ENCODE measurements around the gene NPR1.
"Not testable (repeated sequence)": the region's sequence is repeated elsewhere in the genome, so short reads cannot be mapped to it uniquely, and the experiment has no call there.

The NPR1 gene

DNA sequence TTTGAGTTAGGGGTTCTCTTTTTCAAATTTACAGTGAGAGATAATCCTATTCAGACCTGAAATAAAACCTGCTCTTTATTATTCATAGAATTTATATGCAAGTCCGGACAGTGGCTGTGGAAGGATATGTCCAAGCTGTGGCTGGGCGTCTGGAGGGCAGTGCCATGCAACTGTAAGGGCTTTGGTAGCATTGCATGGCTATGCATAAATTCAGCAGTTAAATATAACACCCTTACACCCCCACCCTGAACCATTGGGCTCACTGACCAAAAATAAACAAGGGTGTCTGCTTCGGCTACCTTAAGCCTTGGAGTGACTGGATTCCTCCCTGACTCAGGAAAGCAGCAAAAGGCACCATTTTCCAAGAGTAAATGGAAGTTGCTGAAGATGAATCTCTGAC, 39.2 kb upstream of the NPR1 start:
- H3K9me3 ChIP-seq (ENCODE audit: control insufficient read depth, insufficient read depth, low read depth, low read length), result no peaks in the 10 kb centered on the region
- H3K36me3 ChIP-seq (ENCODE audit: control insufficient read depth, insufficient read depth, low read length), result peaks cover 89% of the 10 kb centered on the region
- no peaks in the 10 kb centered on the region for H3K4me1 ChIP-seq (ENCODE audit: control insufficient read depth, insufficient read depth, low read length)
- no peak overlapping the region for H3K27ac ChIP-seq (ENCODE audit: low read depth, low read length)
- H3K4me3 ChIP-seq (ENCODE audit: low read depth, low read length), result no peak overlapping the region
- no peaks in the 10 kb centered on the region for H3K27me3 ChIP-seq (ENCODE audit: control insufficient read depth, insufficient read depth, low read length)
- H3K9ac ChIP-seq (ENCODE audit: low read length), result no peak overlapping the region

DNA sequence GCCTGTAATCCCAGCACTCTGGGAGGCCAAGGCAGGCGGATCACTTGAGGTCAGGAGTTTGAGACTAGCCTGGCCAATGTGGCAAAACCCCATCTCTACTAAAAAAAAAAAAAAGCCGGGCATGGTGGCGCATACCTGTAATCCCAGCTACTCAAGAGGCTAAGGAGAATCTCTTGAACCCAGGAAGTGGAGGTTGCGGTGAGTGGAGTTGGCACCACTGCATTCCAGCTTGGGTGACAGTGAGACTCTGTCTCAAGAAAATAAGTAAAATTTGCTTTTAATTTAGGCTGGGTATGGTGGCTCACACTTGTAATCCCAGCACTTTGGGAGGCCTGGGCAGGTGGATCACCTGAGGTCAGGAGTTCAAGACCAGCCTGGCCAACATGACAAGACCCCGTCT, 38.3 kb upstream of the NPR1 start:
- H3K27me3 ChIP-seq (ENCODE audit: control insufficient read depth, insufficient read depth, low read length); H3K9ac ChIP-seq (ENCODE audit: low read length); H3K4me3 ChIP-seq (ENCODE audit: low read depth, low read length); H3K9me3 ChIP-seq (ENCODE audit: control insufficient read depth, insufficient read depth, low read depth, low read length); H3K27ac ChIP-seq (ENCODE audit: low read depth, low read length); H3K4me1 ChIP-seq (ENCODE audit: control insufficient read depth, insufficient read depth, low read length): not testable (repeated sequence)
- peaks cover 98% of the 10 kb centered on the region for H3K36me3 ChIP-seq (ENCODE audit: control insufficient read depth, insufficient read depth, low read length)

DNA sequence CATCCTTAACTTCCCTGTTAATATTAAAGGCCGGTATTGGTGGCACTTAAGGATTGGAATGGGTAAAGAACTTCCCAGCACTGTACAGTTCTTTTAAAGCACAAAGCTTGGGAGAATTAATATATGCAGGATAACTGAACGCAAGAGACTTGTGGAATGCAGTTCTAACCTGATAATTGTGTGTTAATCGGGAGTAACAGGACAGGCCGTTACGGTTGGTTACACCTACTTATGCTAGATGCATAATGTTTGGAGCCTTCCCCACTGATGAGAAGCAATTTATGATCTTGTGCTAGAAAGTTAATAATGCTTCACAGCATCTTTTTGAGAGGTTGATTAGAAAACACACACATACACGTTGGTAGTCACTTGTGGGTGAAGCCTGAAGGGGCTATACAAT, 37.6 kb upstream of the NPR1 start:
- H3K9me3 ChIP-seq (ENCODE audit: control insufficient read depth, insufficient read depth, low read depth, low read length), result no peaks in the 10 kb centered on the region
- no peaks in the 10 kb centered on the region for H3K27me3 ChIP-seq (ENCODE audit: control insufficient read depth, insufficient read depth, low read length)
- H3K27ac ChIP-seq (ENCODE audit: low read depth, low read length), result no peak overlapping the region
- H3K4me1 ChIP-seq (ENCODE audit: control insufficient read depth, insufficient read depth, low read length), result no peaks in the 10 kb centered on the region
- peaks cover 100% of the 10 kb centered on the region for H3K36me3 ChIP-seq (ENCODE audit: control insufficient read depth, insufficient read depth, low read length)
- H3K4me3 ChIP-seq (ENCODE audit: low read depth, low read length), result no peak overlapping the region
- H3K9ac ChIP-seq (ENCODE audit: low read length), result no peak overlapping the region

DNA sequence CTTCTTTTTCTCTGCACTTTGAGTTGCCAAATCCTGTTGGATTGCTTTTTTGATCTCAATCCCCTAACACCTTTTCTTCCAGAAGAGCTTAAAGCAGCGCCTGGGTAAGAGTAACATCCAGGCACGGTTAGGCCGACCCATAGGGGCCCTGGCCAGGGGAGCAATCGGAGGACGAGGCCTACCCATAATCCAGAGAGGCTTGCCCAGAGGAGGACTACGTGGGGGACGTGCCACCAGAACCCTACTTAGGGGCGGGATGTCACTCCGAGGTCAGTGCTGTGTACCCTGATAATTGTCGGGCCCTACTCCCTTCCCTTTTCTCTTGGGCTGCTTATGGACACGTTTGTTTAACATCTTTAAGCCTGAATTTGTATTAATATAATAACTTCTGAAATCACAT, 36.3 kb upstream of the NPR1 start:
- Histone ChIP-seq H3K27me3 (ENCODE audit: control insufficient read depth, insufficient read depth, low read length) (no peaks in the 10 kb centered on the region), H3K4me1 (ENCODE audit: control insufficient read depth, insufficient read depth, low read length) (no peaks in the 10 kb centered on the region), H3K27ac (ENCODE audit: low read depth, low read length) (no peak overlapping the region), H3K36me3 (ENCODE audit: control insufficient read depth, insufficient read depth, low read length) (peaks cover 95% of the 10 kb centered on the region), H3K9ac (ENCODE audit: low read length) (no peak overlapping the region), H3K9me3 (ENCODE audit: control insufficient read depth, insufficient read depth, low read depth, low read length) (no peaks in the 10 kb centered on the region), H3K4me3 (ENCODE audit: low read depth, low read length) (no peak overlapping the region)

DNA sequence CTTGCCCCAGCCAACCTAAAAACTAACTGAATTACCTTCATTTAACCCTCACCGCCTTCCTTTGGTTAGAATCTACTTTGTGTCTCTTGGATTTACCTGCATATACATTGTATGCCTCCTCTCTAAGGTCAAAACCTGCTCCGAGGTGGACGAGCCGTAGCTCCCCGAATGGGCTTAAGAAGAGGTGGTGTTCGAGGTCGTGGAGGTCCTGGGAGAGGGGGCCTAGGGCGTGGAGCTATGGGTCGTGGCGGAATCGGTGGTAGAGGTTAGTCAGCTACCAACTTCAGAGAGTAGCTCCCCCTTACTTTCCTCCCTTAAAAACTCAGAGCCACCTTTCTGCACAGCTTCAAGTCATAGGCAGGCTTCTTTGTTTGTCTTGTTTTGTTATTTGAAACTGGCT, 35.4 kb upstream of the NPR1 start:
- Histone ChIP-seq H3K27me3 (ENCODE audit: control insufficient read depth, insufficient read depth, low read length) (no peaks in the 10 kb centered on the region), H3K4me3 (ENCODE audit: low read depth, low read length) (no peak overlapping the region), H3K9me3 (ENCODE audit: control insufficient read depth, insufficient read depth, low read depth, low read length) (no peaks in the 10 kb centered on the region), H3K4me1 (ENCODE audit: control insufficient read depth, insufficient read depth, low read length) (no peaks in the 10 kb centered on the region), H3K27ac (ENCODE audit: low read depth, low read length) (no peak overlapping the region), H3K36me3 (ENCODE audit: control insufficient read depth, insufficient read depth, low read length) (peaks cover 86% of the 10 kb centered on the region), H3K9ac (ENCODE audit: low read length) (no peak overlapping the region)

DNA sequence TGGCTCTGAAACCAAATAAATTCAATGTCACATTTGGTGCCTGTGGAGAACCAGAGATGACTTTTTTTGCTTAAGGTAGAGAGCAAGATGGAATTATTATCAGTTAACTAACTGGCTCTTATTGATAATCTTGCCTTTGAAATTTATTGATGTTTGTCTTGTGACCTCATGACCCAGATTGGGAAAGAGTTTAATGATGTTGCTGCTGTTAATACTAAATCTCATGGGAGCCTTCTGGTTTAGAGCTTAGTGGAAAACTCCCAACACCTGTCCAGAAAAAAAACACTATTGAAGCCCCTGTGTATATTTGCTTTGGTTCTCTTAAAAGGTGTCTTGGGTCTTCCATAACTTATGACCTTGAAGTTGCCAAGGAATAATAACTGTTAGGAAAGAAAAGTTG, 34.7 kb upstream of the NPR1 start:
- H3K4me3 ChIP-seq (ENCODE audit: low read depth, low read length), result no peak overlapping the region
- no peak overlapping the region for H3K9ac ChIP-seq (ENCODE audit: low read length)
- no peak overlapping the region for H3K27ac ChIP-seq (ENCODE audit: low read depth, low read length)
- no peaks in the 10 kb centered on the region for H3K27me3 ChIP-seq (ENCODE audit: control insufficient read depth, insufficient read depth, low read length)
- H3K9me3 ChIP-seq (ENCODE audit: control insufficient read depth, insufficient read depth, low read depth, low read length), result no peaks in the 10 kb centered on the region
- H3K36me3 ChIP-seq (ENCODE audit: control insufficient read depth, insufficient read depth, low read length), result peaks cover 79% of the 10 kb centered on the region
- no peaks in the 10 kb centered on the region for H3K4me1 ChIP-seq (ENCODE audit: control insufficient read depth, insufficient read depth, low read length)

DNA sequence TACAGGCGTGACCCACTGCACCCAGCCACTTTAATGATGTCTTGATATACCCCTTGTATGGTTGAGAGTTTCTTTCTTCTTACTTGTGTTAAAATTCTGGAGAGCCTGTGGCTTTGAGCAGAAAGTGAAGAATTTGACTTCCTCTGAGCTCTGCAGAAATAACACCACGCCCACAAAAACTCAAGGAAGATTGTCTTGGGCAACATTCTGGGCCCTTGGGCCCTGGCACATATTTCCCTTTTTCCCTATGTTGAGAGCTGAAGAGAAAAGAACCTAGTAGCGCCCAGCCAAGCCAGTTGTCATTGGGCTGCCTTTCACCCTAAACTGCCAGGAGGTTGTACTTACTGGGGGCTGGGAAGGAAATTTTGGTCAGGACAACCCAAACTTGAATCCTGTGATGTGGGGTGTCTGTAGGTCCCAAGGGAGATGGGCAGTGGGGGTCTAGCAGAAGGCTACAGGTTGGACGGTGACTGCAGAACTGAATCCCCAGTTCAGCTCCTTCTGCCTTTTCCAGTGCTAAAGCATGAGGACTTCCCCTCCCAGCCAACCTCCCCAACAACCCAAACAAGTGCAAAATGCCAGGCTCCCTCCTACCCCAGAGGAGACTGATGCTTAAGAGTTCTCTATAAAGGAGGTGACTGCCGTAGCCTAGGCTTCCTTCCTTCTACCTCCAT, 31.7 kb upstream of the NPR1 start:
- H3K27ac ChIP-seq (ENCODE audit: low read depth, low read length), result no peak overlapping the region
- H3K36me3 ChIP-seq (ENCODE audit: control insufficient read depth, insufficient read depth, low read length), result peaks cover 49% of the 10 kb centered on the region
- no peaks in the 10 kb centered on the region; the same call in 1 of the 2 replicates for H3K4me1 ChIP-seq (ENCODE audit: control insufficient read depth, insufficient read depth, low read length)
- H3K9ac ChIP-seq (ENCODE audit: low read length), result no peak overlapping the region
- no peaks in the 10 kb centered on the region for H3K27me3 ChIP-seq (ENCODE audit: control insufficient read depth, insufficient read depth, low read length)
- no peaks in the 10 kb centered on the region for H3K9me3 ChIP-seq (ENCODE audit: control insufficient read depth, insufficient read depth, low read depth, low read length)
- H3K4me3 ChIP-seq (ENCODE audit: low read depth, low read length), result no peak overlapping the region

DNA sequence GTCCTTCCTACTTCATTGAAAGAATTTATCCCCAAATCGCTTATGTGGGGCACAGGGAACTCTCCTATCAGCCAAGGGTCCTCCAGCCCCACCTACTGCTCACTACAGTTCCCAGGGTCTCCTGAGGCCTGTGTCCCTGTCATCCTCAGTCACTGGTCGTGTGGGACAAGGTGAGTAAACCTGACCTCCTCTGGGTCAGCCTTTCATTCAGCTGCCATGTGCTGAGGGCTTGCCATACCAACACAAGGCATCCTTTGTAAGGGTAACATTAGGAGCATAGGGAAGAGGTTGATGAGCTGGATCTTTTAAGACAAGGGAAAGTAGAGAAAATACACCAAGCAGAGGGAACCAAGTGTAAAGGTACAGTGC, 31.2 kb upstream of the NPR1 start:
- no peaks in the 10 kb centered on the region for H3K27me3 ChIP-seq (ENCODE audit: control insufficient read depth, insufficient read depth, low read length)
- H3K9ac ChIP-seq (ENCODE audit: low read length), result no peak overlapping the region
- H3K4me1 ChIP-seq (ENCODE audit: control insufficient read depth, insufficient read depth, low read length), result no peaks in the 10 kb centered on the region; the same call in 1 of the 2 replicates
- no peak overlapping the region for H3K27ac ChIP-seq (ENCODE audit: low read depth, low read length)
- H3K9me3 ChIP-seq (ENCODE audit: control insufficient read depth, insufficient read depth, low read depth, low read length), result no peaks in the 10 kb centered on the region
- no peak overlapping the region for H3K4me3 ChIP-seq (ENCODE audit: low read depth, low read length)
- peaks cover 44% of the 10 kb centered on the region for H3K36me3 ChIP-seq (ENCODE audit: control insufficient read depth, insufficient read depth, low read length)

DNA sequence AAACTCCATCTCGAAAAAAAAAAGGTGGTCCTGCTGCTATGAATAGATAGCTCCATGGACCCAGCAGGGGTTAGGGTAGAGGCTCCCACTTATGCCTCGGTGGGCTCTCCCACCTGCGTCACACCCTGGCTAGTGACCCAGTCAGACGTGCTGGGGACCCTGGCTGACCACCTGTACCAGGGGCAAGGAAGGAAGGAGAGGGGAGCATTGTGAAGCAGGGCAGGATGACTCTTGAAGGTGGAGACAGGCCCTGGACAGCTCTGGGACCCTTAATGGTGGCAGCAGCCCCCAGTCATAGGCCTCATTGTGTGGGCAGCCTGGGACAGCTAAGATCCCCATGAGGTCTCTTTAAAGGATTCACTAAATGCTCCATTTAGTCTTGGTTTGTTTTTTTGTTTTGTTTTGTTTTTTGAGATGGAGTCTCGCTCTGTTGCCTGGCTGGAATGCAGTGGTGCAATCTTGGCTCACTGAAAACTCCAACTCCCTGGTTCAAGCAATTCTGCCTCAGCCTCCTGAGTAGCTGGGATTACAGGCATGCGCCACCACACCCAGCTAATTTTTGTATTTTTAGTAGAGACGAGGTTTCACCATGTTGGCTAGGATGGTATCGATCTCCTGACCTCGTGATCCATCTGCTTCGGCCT, 30.4 kb upstream of the NPR1 start:
- no peak overlapping the region for H3K9ac ChIP-seq (ENCODE audit: low read length)
- no peak overlapping the region for H3K4me3 ChIP-seq (ENCODE audit: low read depth, low read length)
- H3K4me1 ChIP-seq (ENCODE audit: control insufficient read depth, insufficient read depth, low read length), result no peaks in the 10 kb centered on the region; the same call in 1 of the 2 replicates
- H3K9me3 ChIP-seq (ENCODE audit: control insufficient read depth, insufficient read depth, low read depth, low read length), result no peaks in the 10 kb centered on the region
- H3K36me3 ChIP-seq (ENCODE audit: control insufficient read depth, insufficient read depth, low read length), result peaks cover 36% of the 10 kb centered on the region
- H3K27ac ChIP-seq (ENCODE audit: low read depth, low read length), result no peak overlapping the region
- no peaks in the 10 kb centered on the region for H3K27me3 ChIP-seq (ENCODE audit: control insufficient read depth, insufficient read depth, low read length)

DNA sequence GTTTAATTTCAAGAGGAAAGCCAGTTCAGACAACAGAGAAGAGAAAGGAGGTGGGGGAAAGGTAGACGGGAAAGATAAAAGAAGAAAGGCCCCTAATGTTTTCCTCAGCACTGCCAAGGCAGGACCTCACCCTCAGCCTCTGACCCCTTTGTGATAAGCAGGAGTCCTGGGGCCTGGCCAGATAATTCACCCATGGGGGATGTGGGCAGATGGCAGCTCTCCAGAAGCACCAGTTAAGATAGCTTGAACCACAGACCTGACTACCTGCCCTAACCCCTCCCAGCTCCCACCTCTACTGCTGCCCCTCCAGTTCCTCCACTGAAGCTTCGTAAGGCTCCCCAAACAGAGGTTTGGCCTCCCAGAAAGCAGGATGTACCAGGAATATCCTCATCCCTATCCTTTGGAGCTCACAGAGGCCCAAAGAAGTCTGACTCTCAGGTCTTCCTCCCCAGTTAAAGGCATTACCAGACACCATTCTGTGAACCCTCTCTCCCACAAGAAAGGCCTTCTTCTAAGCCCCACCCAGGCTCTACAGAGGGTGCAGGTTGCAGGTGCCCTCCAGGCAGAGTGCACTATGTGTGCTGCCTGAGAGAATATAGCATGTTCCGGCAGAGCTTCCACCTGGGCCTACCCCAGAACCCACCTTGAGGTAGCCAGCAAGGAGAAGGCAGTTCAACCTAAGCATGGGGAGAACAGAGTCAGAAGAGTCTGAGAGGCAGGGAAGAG, 29.2 kb upstream of the NPR1 start:
- H3K9me3 ChIP-seq (ENCODE audit: control insufficient read depth, insufficient read depth, low read depth, low read length), result no peaks in the 10 kb centered on the region
- no peaks in the 10 kb centered on the region; the same call in 1 of the 2 replicates for H3K4me1 ChIP-seq (ENCODE audit: control insufficient read depth, insufficient read depth, low read length)
- no peaks in the 10 kb centered on the region for H3K27me3 ChIP-seq (ENCODE audit: control insufficient read depth, insufficient read depth, low read length)
- H3K4me3 ChIP-seq (ENCODE audit: low read depth, low read length), result no peak overlapping the region
- no peak overlapping the region for H3K27ac ChIP-seq (ENCODE audit: low read depth, low read length)
- no peak overlapping the region for H3K9ac ChIP-seq (ENCODE audit: low read length)
- peaks cover 24% of the 10 kb centered on the region for H3K36me3 ChIP-seq (ENCODE audit: control insufficient read depth, insufficient read depth, low read length)

DNA sequence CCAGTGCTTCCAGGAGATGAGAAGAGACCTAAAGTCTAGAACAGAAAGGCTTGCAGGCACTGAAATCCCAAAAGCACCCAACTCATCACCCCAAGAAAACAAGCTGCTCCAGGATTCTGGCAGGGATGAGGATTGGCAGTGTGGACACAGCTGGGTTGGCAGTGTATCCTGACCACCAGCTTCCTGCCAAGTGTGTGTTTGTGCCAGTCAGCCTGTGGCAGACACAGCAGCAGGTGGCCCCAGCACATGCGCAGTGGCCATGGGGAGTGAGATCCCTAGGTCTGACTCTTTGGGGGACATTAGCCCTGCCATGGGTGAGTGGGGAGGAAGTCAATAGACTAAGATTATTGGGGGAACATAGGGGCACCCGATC, 28.6 kb upstream of the NPR1 start:
- Histone ChIP-seq H3K27ac (ENCODE audit: low read depth, low read length) (no peak overlapping the region), H3K4me3 (ENCODE audit: low read depth, low read length) (no peak overlapping the region), H3K9ac (ENCODE audit: low read length) (no peak overlapping the region)

More for the DNA sequence above, 28.6 kb upstream of the NPR1 start:
- Histone ChIP-seq H3K27me3 (ENCODE audit: control insufficient read depth, insufficient read depth, low read length) (no peaks in the 10 kb centered on the region), H3K36me3 (ENCODE audit: control insufficient read depth, insufficient read depth, low read length) (peaks cover 19% of the 10 kb centered on the region), H3K9me3 (ENCODE audit: control insufficient read depth, insufficient read depth, low read depth, low read length) (no peaks in the 10 kb centered on the region), H3K4me1 (ENCODE audit: control insufficient read depth, insufficient read depth, low read length) (no peaks in the 10 kb centered on the region; the same call in 1 of the 2 replicates)

Data from HUES6 (cell line).